DOHH2 (cell line): ENCODE data around the gene PPP2R5A.
A peak's percentile ranks its signal among the peaks of the same experiment; 100 is the strongest.
"Not testable (repeated sequence)": the region's sequence is repeated elsewhere in the genome, so short reads cannot be mapped to it uniquely, and the experiment has no call there.

Experiments
- H3F3A ChIP-seq: fragments of 200-600 bp; sonication (generic), shearing (Covaris generic); 2 replicates; pipeline ENCODE4 v1.6.0; 2016; ENCODE audit warnings: antibody characterized with exemption, mild to moderate bottlenecking; ENCODE audit not compliant: control insufficient read depth, insufficient read depth
- H3K27ac ChIP-seq: fragments of 200-600 bp; sonication (generic); 2 replicates; pipeline ENCODE4 v1.5.1; 2014; ENCODE audit warnings: low read depth, mild to moderate bottlenecking, low read length, moderate library complexity
- H3K27me3 ChIP-seq: fragments of 200-600 bp; sonication (generic); 2 replicates; pipeline ENCODE4 v1.6.1; 2014; ENCODE audit warnings: mild to moderate bottlenecking, low read length, mixed read lengths; ENCODE audit not compliant: control insufficient read depth
- H3K36me3 ChIP-seq: fragments of 200-600 bp; sonication (generic); 2 replicates; pipeline ENCODE4 v1.6.1; 2014; ENCODE audit warnings: mild to moderate bottlenecking, low read length, moderate library complexity, mixed read lengths; ENCODE audit not compliant: control insufficient read depth
- H3K4me1 ChIP-seq: fragments of 200-600 bp; sonication (generic); 2 replicates; pipeline ENCODE4 v1.6.1; 2014; ENCODE audit warnings: mild to moderate bottlenecking, low read length, mixed read lengths; ENCODE audit not compliant: control insufficient read depth
- H3K4me2 ChIP-seq: fragments of 200-600 bp; sonication (generic); 2 replicates; pipeline ENCODE4 v1.6.0; 2014; ENCODE audit warnings: mild to moderate bottlenecking, low read length, moderate library complexity
- H3K4me3 ChIP-seq: fragments of 200-600 bp; sonication (generic); 2 replicates; pipeline ENCODE4 v1.5.1; 2014; ENCODE audit warnings: mild to moderate bottlenecking, low read length, mixed read lengths
- H3K79me2 ChIP-seq: fragments of 200-600 bp; sonication (generic); 2 replicates; pipeline ENCODE4 v1.6.1; 2014; ENCODE audit warnings: mild to moderate bottlenecking, low read length, mixed read lengths; ENCODE audit not compliant: control insufficient read depth
- H3K9me2 ChIP-seq: fragments of 200-600 bp; sonication (generic); replicated peaks from 2 replicates; pipeline ENCODE4 v1.6.1; 2014; ENCODE audit warnings: mild to moderate bottlenecking, low read length, mixed read lengths; ENCODE audit not compliant: control insufficient read depth
- H3K9me3 ChIP-seq: fragments of 200-600 bp; sonication (generic); 2 replicates; pipeline ENCODE4 v1.6.1; 2014; ENCODE audit warnings: antibody characterized with exemption, low read length, mixed read lengths; ENCODE audit not compliant: control insufficient read depth, insufficient read depth
- H4K20me1 ChIP-seq: fragments of 200-600 bp; sonication (generic); 2 replicates; pipeline ENCODE4 v1.6.0; 2014; ENCODE audit warnings: low read depth, mild to moderate bottlenecking, antibody characterized with exemption, low read length, moderate library complexity; ENCODE audit not compliant: control insufficient read depth, insufficient read depth
- CTCF ChIP-seq: fragments of 200-600 bp; sonication (generic); IDR thresholded peaks from one replicate; pipeline ENCODE4 v1.5.1; 2014; ENCODE audit warnings: antibody characterized with exemption, mild to moderate bottlenecking, low read depth, low read length; ENCODE audit not compliant: poor library complexity, severe bottlenecking
- EZH2phosphoT487 ChIP-seq: fragments of 200-600 bp; sonication (generic); IDR thresholded peaks from 2 replicates; pipeline ENCODE4 v1.6.1; 2017; ENCODE audit warnings: borderline replicate concordance, mild to moderate bottlenecking, antibody characterized with exemption, low read length, moderate library complexity, mixed read lengths

The PPP2R5A gene

GRCh38 chr1:212287261-212287895 is 2.2 kb downstream of the PPP2R5A start:
- Histone ChIP-seq H4K20me1 (peaks cover 7% of the 10 kb centered on the region; the same call in 1 of the 2 replicates), H3K27ac (no peak overlapping the region), H3K9me2 (no peaks in the 10 kb centered on the region), H3K4me3 (peak overlapping the region; percentile 83), H3K4me1 (peaks cover 48% of the 10 kb centered on the region), H3K4me2 (peak overlapping the region; percentile 74), H3K79me2 (peaks cover 66% of the 10 kb centered on the region), H3F3A (0 out of 2 replicates have a peak, but pooled peaks cover 14% of the 10 kb centered on the region), H3K9me3 (no peaks in the 10 kb centered on the region), H3K36me3 (peaks cover 18% of the 10 kb centered on the region), H3K27me3 (no peaks in the 10 kb centered on the region)
- TF ChIP-seq CTCF: no peak
- TF ChIP-seq EZH2phosphoT487: no peak

- Histone ChIP-seq H3K4me3 (peak overlapping the region; percentile 38), H3F3A (0 out of 2 replicates have a peak, but pooled peaks cover 14% of the 10 kb centered on the region), H3K36me3 (peaks cover 18% of the 10 kb centered on the region), H3K4me1 (peaks cover 54% of the 10 kb centered on the region), H3K4me2 (peak overlapping the region; percentile 74), H3K79me2 (peaks cover 72% of the 10 kb centered on the region)
- H3K9me2 ChIP-seq, H3K9me3 ChIP-seq, H3K27ac ChIP-seq, H4K20me1 ChIP-seq, H3K27me3 ChIP-seq: not testable (repeated sequence)
Measured at GRCh38 chr1:212287995-212288394, 2.8 kb downstream of the PPP2R5A start.

GRCh38 chr1:212288615-212289014 is 3.4 kb downstream of the PPP2R5A start:
- Histone ChIP-seq H3K9me3 (no peaks in the 10 kb centered on the region), H4K20me1 (peaks cover 11% of the 10 kb centered on the region; the same call in 1 of the 2 replicates), H3K36me3 (peaks cover 18% of the 10 kb centered on the region), H3F3A (0 out of 2 replicates have a peak, but pooled peaks cover 14% of the 10 kb centered on the region), H3K4me3 (peak overlapping the region; percentile 38), H3K9me2 (no peaks in the 10 kb centered on the region), H3K4me1 (peaks cover 60% of the 10 kb centered on the region), H3K79me2 (peaks cover 78% of the 10 kb centered on the region), H3K27me3 (no peaks in the 10 kb centered on the region), H3K27ac (no peak overlapping the region), H3K4me2 (peak overlapping the region; percentile 74)
- TF ChIP-seq EZH2phosphoT487 (no peak), CTCF (no peak)

- peaks cover 53% of the 10 kb centered on the region for H3K4me1 ChIP-seq
- peak overlapping the region; percentile 36 for H3K4me2 ChIP-seq
- no peaks in the 10 kb centered on the region for H3K9me3 ChIP-seq
- H3K79me2 ChIP-seq: peaks cover 87% of the 10 kb centered on the region
- H3K9me2 ChIP-seq: no peaks in the 10 kb centered on the region
- TF ChIP-seq CTCF (no peak), EZH2phosphoT487 (no peak)
- H4K20me1 ChIP-seq: peaks cover 12% of the 10 kb centered on the region; the same call in 1 of the 2 replicates
- peaks cover 18% of the 10 kb centered on the region for H3K36me3 ChIP-seq
- H3F3A ChIP-seq: 0 out of 2 replicates have a peak, but pooled peaks cover 14% of the 10 kb centered on the region
- no peak overlapping the region for H3K27ac ChIP-seq
- no peaks in the 10 kb centered on the region for H3K27me3 ChIP-seq
- H3K4me3 ChIP-seq: no peak overlapping the region
Measured at GRCh38 chr1:212289262-212290077, 4.3 kb downstream of the PPP2R5A start.
